ENCODE measurements around the gene SEL1L3.

- TF ChIP-seq MYC (IDR thresholded peaks at IDR 0.05; ENCODE audit: low read depth, low read length) (no peak), POLR2AphosphoS5 (IDR thresholded peaks at IDR 0.05; ENCODE audit: insufficient read depth, low read depth, low read length) (no peak), CTCF (IDR thresholded peaks at IDR 0.05; ENCODE audit: extremely low read depth in 1 of 2, insufficient read depth in 1 of 2, low read depth in 1 of 2, low read length in 2 of 2) (no peak), EZH2 (IDR thresholded peaks at IDR 0.05; ENCODE audit: borderline replicate concordance, low read depth, low read length, severe bottlenecking) (no peak), POLR2A (IDR thresholded peaks at IDR 0.05; ENCODE audit: low read depth, low read length) (no peak), JUN (IDR thresholded peaks at IDR 0.05; ENCODE audit: borderline replicate concordance, insufficient read depth, insufficient read length, low read depth) (peak; percentile 11)
Observed at GRCh38 chr4:25813448-25814106, 49.2 kb downstream of the SEL1L3 start.

Measured in endothelial cell of umbilical vein (primary cell).